ENCODE data around the gene FBXO41. TPM values are rescaled to one million over a fixed set of nuclear protein-coding genes. Genes with fewer than 3 reads are reported as not detected.

Gene FBXO41
- total and polyA plus RNA-seq, 9 donors, result 1.7 to 3.1 (median 2.9) TPM

GRCh38 chr2:73281244-73281643 lies 3.0 kb downstream of the FBXO41 start:
- TF ChIP-seq CTCF (IDR thresholded peaks at IDR 0.05), result no peak
- TF ChIP-seq POLR2A (IDR thresholded peaks at IDR 0.05), result no peak
- no peak for TF ChIP-seq EP300 (IDR thresholded peaks at IDR 0.05)
- DNase-seq, result no peak
- Histone ChIP-seq H3K27me3 (no peaks in the 10 kb centered on the region), H3K9me3 (no peaks in the 10 kb centered on the region), H3K36me3 (no peaks in the 10 kb centered on the region), H3K27ac (no peak overlapping the region), H3K4me3 (no peak overlapping the region), H3K4me1 (ENCODE audit: insufficient read depth) (peaks cover 13% of the 10 kb centered on the region)
- intact Hi-C loops (cut with DNase I), result no loop called here

GRCh38 chr2:73279852-73280251 lies 4.4 kb downstream of the FBXO41 start:
- no peaks in the 10 kb centered on the region for H3K36me3 ChIP-seq
- TF ChIP-seq EP300 (IDR thresholded peaks at IDR 0.05), result no peak
- TF ChIP-seq POLR2A (IDR thresholded peaks at IDR 0.05), result no peak
- TF ChIP-seq CTCF (IDR thresholded peaks at IDR 0.05), result no peak
- H3K27me3 ChIP-seq, result no peaks in the 10 kb centered on the region
- DNase-seq, result no peak
- no peaks in the 10 kb centered on the region for H3K9me3 ChIP-seq
- intact Hi-C loops (cut with DNase I), result no loop called here
- H3K4me1 ChIP-seq (ENCODE audit: insufficient read depth), result peaks cover 12% of the 10 kb centered on the region
- WGBS, 3 donors, result 75 to 85% (median 81%) methylated on average over 9 of the region's 9 CpGs
- H3K4me3 ChIP-seq, result no peak overlapping the region
- no peak overlapping the region for H3K27ac ChIP-seq

GRCh38 chr2:73272270-73272669 lies 12.0 kb downstream of the FBXO41 start:
- H3K9me3 ChIP-seq, result no peaks in the 10 kb centered on the region
- H3K27me3 ChIP-seq, result no peaks in the 10 kb centered on the region
- DNase-seq, result peak in 1 of 5 donors; percentile 0
- TF ChIP-seq POLR2A (IDR thresholded peaks at IDR 0.05) (no peak), EP300 (IDR thresholded peaks at IDR 0.05) (no peak), CTCF (IDR thresholded peaks at IDR 0.05) (no peak)
- no peak overlapping the region for H3K27ac ChIP-seq
- no peak overlapping the region for H3K4me3 ChIP-seq
- intact Hi-C loops (cut with DNase I), result no loop called here
- H3K36me3 ChIP-seq, result no peaks in the 10 kb centered on the region
- 86 to 94% (median 89%) methylated on average over 1 of the region's 1 CpG for whole genome bisulfite sequencing, 3 donors
- H3K4me1 ChIP-seq (ENCODE audit: insufficient read depth), result peaks cover 3% of the 10 kb centered on the region

- Histone ChIP-seq H3K9me3 (no peaks in the 10 kb centered on the region), H3K27me3 (no peaks in the 10 kb centered on the region), H3K4me1 (ENCODE audit: insufficient read depth) (peaks cover 3% of the 10 kb centered on the region), H3K4me3 (no peak overlapping the region), H3K27ac (no peak overlapping the region), H3K36me3 (no peaks in the 10 kb centered on the region)
- TF ChIP-seq CTCF (IDR thresholded peaks at IDR 0.05), result no peak
- DNase-seq, result no peak
- 33 to 63% (median 44%) methylated on average over 22 of the region's 22 CpGs for WGBS, 3 donors
- intact Hi-C loops (cut with DNase I), result no loop called here
These were observed 14.4 kb downstream of the FBXO41 start for GRCh38 chr2:73269686-73270465.
